Endodermal cell (in vitro differentiated cells): Measurements from ENCODE around the gene TRPV5. TPM values are rescaled to one million over a fixed set of nuclear protein-coding genes. Genes with fewer than 3 reads are reported as not detected.

ENCODE experiments used
- DNase-seq: peaks from one replicate; pipeline ENCODE4 v3.0.0-alpha.2; 2017
- H3K27ac ChIP-seq: 2 replicates; pipeline ENCODE4 v1.5.1; 2013; ENCODE audit warnings: mild to moderate bottlenecking, low read depth, low read length, moderate library complexity
- H3K27me3 ChIP-seq: 2 replicates; pipeline ENCODE4 v1.6.1; 2013; ENCODE audit warnings: mild to moderate bottlenecking, low read length, moderate library complexity; ENCODE audit not compliant: insufficient read depth, control insufficient read depth, poor library complexity, severe bottlenecking
- H3K36me3 ChIP-seq: 2 replicates; pipeline ENCODE4 v1.7.0; 2013; ENCODE audit warnings: mild to moderate bottlenecking, low read length, moderate library complexity; ENCODE audit not compliant: control insufficient read depth, insufficient read depth
- H3K4me1 ChIP-seq: one replicate; pipeline ENCODE4 v1.7.0; 2013; ENCODE audit warnings: low read length; ENCODE audit not compliant: control insufficient read depth, insufficient read depth
- H3K4me3 ChIP-seq: 2 replicates; pipeline ENCODE4 v1.5.1; 2013; ENCODE audit warnings: mild to moderate bottlenecking, low read length, moderate library complexity
- H3K9ac ChIP-seq: 2 replicates; pipeline ENCODE4 v1.6.1; 2013; ENCODE audit warnings: mild to moderate bottlenecking, low read length, moderate library complexity; ENCODE audit not compliant: poor library complexity, severe bottlenecking; ENCODE audit errors: extremely low read depth
- H3K9me3 ChIP-seq: 2 replicates; pipeline ENCODE4 v1.6.1; 2013; ENCODE audit warnings: mild to moderate bottlenecking, low read length, moderate library complexity; ENCODE audit not compliant: control insufficient read depth
- H3K27ac Mint-ChIP-seq: 2 replicates; pipeline ENCODE4 v1.8.0; 2020; ENCODE audit warnings: mixed read lengths
- H3K27me3 Mint-ChIP-seq: 2 replicates; pipeline ENCODE4 v1.8.0; 2021; ENCODE audit warnings: mild to moderate bottlenecking, mixed read lengths; ENCODE audit not compliant: insufficient read depth
- H3K36me3 Mint-ChIP-seq: 2 replicates; pipeline ENCODE4 v1.8.0; 2020; ENCODE audit warnings: low read depth, mixed read lengths
- H3K4me1 Mint-ChIP-seq: 2 replicates; pipeline ENCODE4 v1.8.0; 2020; ENCODE audit warnings: mixed read lengths
- H3K4me3 Mint-ChIP-seq: 2 replicates; pipeline ENCODE4 v1.8.0; 2020; ENCODE audit warnings: mild to moderate bottlenecking, moderate library complexity, mixed read lengths
- H3K9me3 Mint-ChIP-seq: 2 replicates; pipeline ENCODE4 v1.8.0; 2020; ENCODE audit warnings: mild to moderate bottlenecking, mixed read lengths
- CTCF ChIP-seq: fragments of 200-600 bp; sonication (generic); conservative IDR thresholded peaks from 2 replicates; pipeline ENCODE4 v1.5.0; 2021; ENCODE audit warnings: antibody characterized with exemption, mild to moderate bottlenecking
- WGBS, 2 experiments: methylation state at CpG; one replicate each; pipeline versions ENCODE4 v1.1.5 to v1.1.7; 2013; ENCODE audit warnings: missing lambda C conversion rate in 2 of 2, mixed read lengths in 1 of 2; ENCODE audit not compliant: insufficient coverage in 1 of 2, insufficient read length in 1 of 2; 5-methylcytosine and 5-hydroxymethylcytosine counted together
- total RNA-seq, 2 donors: library from RNA; stranded (reverse); fragmentation: NEBNext Ultra II Directional in 1 of 2; extraction: Animal tissue kit (Norgen Biotek cat#: 25700) in 1 of 2; gene quantifications; 2 replicates in 1 of 2; 3 replicates in 1 of 2; pipeline ENCODE4 v1.2.1, GENCODE V29; 2021

TRPV5 gene
- total RNA-seq, 2 donors from 2014 or later = 0.15 to 0.22 TPM

GRCh38 chr7:142939226-142939910 lies 5.8 kb upstream of the TRPV5 start, which contains the start of gene LLCFC1:
TSS of gene LLCFC1 (plus strand) at chr7:142939484. CDS start at chr7:142939622, 138 bp downstream.
- DNase-seq = peak; percentile 86
- Histone ChIP-seq H3K9ac (no peak within 1 kb of the TSS), H3K27ac (no peak within 1 kb of the TSS), H3K9me3 (no peaks in the 10 kb centered on the region), H3K36me3 (no peaks in the 10 kb centered on the region), H3K4me3 (no peak within 1 kb of the TSS), H3K4me1 (no peaks in the 10 kb centered on the region), H3K27me3 (no peaks in the 10 kb centered on the region)
- Mint-ChIP-seq H3K4me3 (no peak within 1 kb of the TSS), H3K4me1 (no peaks in the 10 kb centered on the region), H3K27ac (no peak within 1 kb of the TSS), H3K36me3 (peaks cover 39% of the 10 kb centered on the region), H3K27me3 (peaks cover 2% of the 10 kb centered on the region), H3K9me3 (no peaks in the 10 kb centered on the region)
- WGBS, 2 experiments = 68 to 81% methylated on average over 7 to 10 of the region's 10 CpGs
- peak; percentile 81 for TF ChIP-seq CTCF

- no peaks in the 10 kb centered on the region for H3K36me3 ChIP-seq
- no peak for TF ChIP-seq CTCF
- no peaks in the 10 kb centered on the region for H3K27me3 ChIP-seq
- no peaks in the 10 kb centered on the region for H3K9me3 ChIP-seq
- Mint-ChIP-seq H3K4me1 (no peaks in the 10 kb centered on the region), H3K27me3 (peaks cover 2% of the 10 kb centered on the region), H3K9me3 (no peaks in the 10 kb centered on the region), H3K4me3 (no peak overlapping the region), H3K27ac (no peak overlapping the region), H3K36me3 (peaks cover 35% of the 10 kb centered on the region)
- no peak for DNase-seq
- H3K4me3 ChIP-seq = no peak overlapping the region
- no peaks in the 10 kb centered on the region for H3K4me1 ChIP-seq
- H3K27ac ChIP-seq = no peak overlapping the region
- 96 to 100% methylated on average over 4 of the region's 4 CpGs for WGBS, 2 experiments
- no peak overlapping the region for H3K9ac ChIP-seq
These were observed 5.1 kb upstream of the TRPV5 start for GRCh38 chr7:142938611-142939010.

GRCh38 chr7:142935941-142936565 lies 2.5 kb upstream of the TRPV5 start:
- Mint-ChIP-seq H3K9me3 (no peaks in the 10 kb centered on the region), H3K4me1 (peaks cover 5% of the 10 kb centered on the region), H3K36me3 (peaks cover 12% of the 10 kb centered on the region), H3K27me3 (peaks cover 7% of the 10 kb centered on the region), H3K27ac (no peak overlapping the region), H3K4me3 (no peak overlapping the region)
- Histone ChIP-seq H3K36me3 (no peaks in the 10 kb centered on the region), H3K9ac (no peak overlapping the region), H3K27ac (no peak overlapping the region), H3K27me3 (no peaks in the 10 kb centered on the region), H3K4me1 (no peaks in the 10 kb centered on the region), H3K9me3 (no peaks in the 10 kb centered on the region), H3K4me3 (no peak overlapping the region)
- DNase-seq = no peak
- 88 to 93% methylated on average over 5 to 12 of the region's 12 CpGs for WGBS, 2 experiments
- TF ChIP-seq CTCF = no peak
